Measurements from ENCODE around the gene TTLL9.

TTLL9 gene

GRCh38 chr20:31851240-31851955, 19.0 kb upstream of the TTLL9 start:
- no peak overlapping the region for H3K27ac ChIP-seq
- TF ChIP-seq ZFX (IDR thresholded peaks at IDR 0.05) (no peak), CTCF (conservative IDR thresholded peaks at IDR 0.05) (no peak)

- no peak for TF ChIP-seq CTCF (conservative IDR thresholded peaks at IDR 0.05)
- no peak for TF ChIP-seq ZFX (IDR thresholded peaks at IDR 0.05)
- H3K27ac ChIP-seq = no peak overlapping the region
Measured at GRCh38 chr20:31853481-31853880, 17.0 kb upstream of the TTLL9 start.

- no peak overlapping the region for H3K27ac ChIP-seq
- no peak for TF ChIP-seq ZFX (IDR thresholded peaks at IDR 0.05)
Measured at GRCh38 chr20:31856516-31856915, 13.9 kb upstream of the TTLL9 start.

GRCh38 chr20:31857861-31858759, 12.3 kb upstream of the TTLL9 start:
- TF ChIP-seq CTCF (conservative IDR thresholded peaks at IDR 0.05) (no peak), ZFX (IDR thresholded peaks at IDR 0.05) (no peak)

GRCh38 chr20:31858760-31859083, 11.7 kb upstream of the TTLL9 start:
- no peak overlapping the region for H3K27ac ChIP-seq
- TF ChIP-seq CTCF (conservative IDR thresholded peaks at IDR 0.05) (no peak), ZFX (IDR thresholded peaks at IDR 0.05) (no peak)

More at GRCh38 chr20:31857861-31858759, 12.3 kb upstream of the TTLL9 start:
- no peak overlapping the region for H3K27ac ChIP-seq

- no peak for TF ChIP-seq ZFX (IDR thresholded peaks at IDR 0.05)
- no peak for TF ChIP-seq CTCF (conservative IDR thresholded peaks at IDR 0.05)
- no peak overlapping the region for H3K27ac ChIP-seq
Measured at GRCh38 chr20:31859266-31859997, 11.0 kb upstream of the TTLL9 start.

- TF ChIP-seq CTCF (conservative IDR thresholded peaks at IDR 0.05) (no peak), ZFX (IDR thresholded peaks at IDR 0.05) (no peak)
- no peak overlapping the region for H3K27ac ChIP-seq
Measured at GRCh38 chr20:31859998-31860380, 10.4 kb upstream of the TTLL9 start.
